Nephron (organoid): ENCODE data around the gene LGMN.
A peak's percentile ranks its signal among the peaks of the same experiment; 100 is the strongest.

Experiments used
- H3K27ac Mint-ChIP-seq, 3 experiments: 2 replicates each; pipeline ENCODE4 v1.8.0; 2020; ENCODE audit warnings: mixed read lengths in 3 of 3, mild to moderate bottlenecking in 2 of 3, moderate library complexity in 1 of 3
- H3K27me3 Mint-ChIP-seq: 2 replicates; pipeline ENCODE4 v1.8.0; 2021; ENCODE audit warnings: low read depth, mild to moderate bottlenecking, moderate library complexity, mixed read lengths
- H3K36me3 Mint-ChIP-seq: 2 replicates; pipeline ENCODE4 v1.8.0; 2020; ENCODE audit warnings: low read depth, mixed read lengths
- H3K4me1 Mint-ChIP-seq: 2 replicates; pipeline ENCODE4 v1.8.0; 2020; ENCODE audit warnings: mixed read lengths
- H3K4me3 Mint-ChIP-seq, 3 experiments: 2 replicates each; pipeline ENCODE4 v1.8.0; 2020; ENCODE audit warnings: mild to moderate bottlenecking in 3 of 3, mixed read lengths in 3 of 3, moderate library complexity in 2 of 3
- H3K9me3 Mint-ChIP-seq: 2 replicates; pipeline ENCODE4 v1.8.0; 2020; ENCODE audit warnings: mixed read lengths
- TF ChIP-seq, protein P1 (sequence below), 3 experiments: fragments of 200-600 bp; sonication (generic); IDR thresholded peaks; one replicate each; pipeline ENCODE4 v1.5.0; 2021; ENCODE audit warnings: antibody characterized with exemption in 3 of 3; ENCODE audit not compliant: unreplicated experiment in 3 of 3

Gene LGMN

GRCh38 chr14:92789457-92790089, 41.1 kb upstream of the LGMN start:
- TF ChIP-seq, protein P1, sequence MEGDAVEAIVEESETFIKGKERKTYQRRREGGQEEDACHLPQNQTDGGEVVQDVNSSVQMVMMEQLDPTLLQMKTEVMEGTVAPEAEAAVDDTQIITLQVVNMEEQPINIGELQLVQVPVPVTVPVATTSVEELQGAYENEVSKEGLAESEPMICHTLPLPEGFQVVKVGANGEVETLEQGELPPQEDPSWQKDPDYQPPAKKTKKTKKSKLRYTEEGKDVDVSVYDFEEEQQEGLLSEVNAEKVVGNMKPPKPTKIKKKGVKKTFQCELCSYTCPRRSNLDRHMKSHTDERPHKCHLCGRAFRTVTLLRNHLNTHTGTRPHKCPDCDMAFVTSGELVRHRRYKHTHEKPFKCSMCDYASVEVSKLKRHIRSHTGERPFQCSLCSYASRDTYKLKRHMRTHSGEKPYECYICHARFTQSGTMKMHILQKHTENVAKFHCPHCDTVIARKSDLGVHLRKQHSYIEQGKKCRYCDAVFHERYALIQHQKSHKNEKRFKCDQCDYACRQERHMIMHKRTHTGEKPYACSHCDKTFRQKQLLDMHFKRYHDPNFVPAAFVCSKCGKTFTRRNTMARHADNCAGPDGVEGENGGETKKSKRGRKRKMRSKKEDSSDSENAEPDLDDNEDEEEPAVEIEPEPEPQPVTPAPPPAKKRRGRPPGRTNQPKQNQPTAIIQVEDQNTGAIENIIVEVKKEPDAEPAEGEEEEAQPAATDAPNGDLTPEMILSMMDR (IDR thresholded peaks at IDR 0.05; ENCODE audit: unreplicated experiment in 3 of 3): no peak
- Mint-ChIP-seq H3K36me3 (no peaks in the 10 kb centered on the region), H3K27me3 (peaks cover 3% of the 10 kb centered on the region), H3K4me1 (peaks cover 5% of the 10 kb centered on the region), H3K4me3 (no peak overlapping the region), H3K9me3 (peaks cover 23% of the 10 kb centered on the region), H3K27ac (no peak overlapping the region)

DNA sequence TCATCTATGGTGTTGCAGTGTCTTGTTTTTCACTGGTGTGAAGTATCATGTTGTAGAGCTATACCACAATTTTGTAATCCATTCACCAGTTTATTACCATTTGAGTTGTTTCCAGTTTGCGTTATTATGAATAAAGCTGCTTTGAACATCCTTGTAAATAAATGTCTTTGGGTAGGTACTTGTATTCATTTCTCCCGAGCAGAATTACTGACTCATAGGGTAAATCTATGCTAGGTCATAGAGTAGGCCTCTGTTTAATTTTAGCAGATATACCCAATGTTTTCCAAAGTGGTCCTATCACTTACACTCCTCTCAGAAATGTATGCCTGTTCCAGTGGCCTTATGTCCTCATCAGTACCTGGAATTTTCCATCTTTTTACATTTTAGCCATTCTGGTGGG, 39.1 kb upstream of the LGMN start:
- no peaks in the 10 kb centered on the region for H3K4me1 Mint-ChIP-seq
- no peaks in the 10 kb centered on the region for H3K36me3 Mint-ChIP-seq
- no peak overlapping the region for H3K27ac Mint-ChIP-seq
- peaks cover 3% of the 10 kb centered on the region for H3K27me3 Mint-ChIP-seq
- H3K9me3 Mint-ChIP-seq: peaks cover 20% of the 10 kb centered on the region
- TF ChIP-seq, protein P1 (IDR thresholded peaks at IDR 0.05; ENCODE audit: unreplicated experiment in 3 of 3): no peak
- H3K4me3 Mint-ChIP-seq: no peak overlapping the region

- no peak overlapping the region for H3K27ac Mint-ChIP-seq
- no peak overlapping the region for H3K4me3 Mint-ChIP-seq
- TF ChIP-seq, protein P1 (IDR thresholded peaks at IDR 0.05; ENCODE audit: unreplicated experiment in 3 of 3): no peak
- H3K27me3 Mint-ChIP-seq: no peaks in the 10 kb centered on the region
- H3K9me3 Mint-ChIP-seq: peaks cover 16% of the 10 kb centered on the region
- no peaks in the 10 kb centered on the region for H3K36me3 Mint-ChIP-seq
- no peaks in the 10 kb centered on the region for H3K4me1 Mint-ChIP-seq
Measured at GRCh38 chr14:92786427-92786756, 38.0 kb upstream of the LGMN start.

DNA sequence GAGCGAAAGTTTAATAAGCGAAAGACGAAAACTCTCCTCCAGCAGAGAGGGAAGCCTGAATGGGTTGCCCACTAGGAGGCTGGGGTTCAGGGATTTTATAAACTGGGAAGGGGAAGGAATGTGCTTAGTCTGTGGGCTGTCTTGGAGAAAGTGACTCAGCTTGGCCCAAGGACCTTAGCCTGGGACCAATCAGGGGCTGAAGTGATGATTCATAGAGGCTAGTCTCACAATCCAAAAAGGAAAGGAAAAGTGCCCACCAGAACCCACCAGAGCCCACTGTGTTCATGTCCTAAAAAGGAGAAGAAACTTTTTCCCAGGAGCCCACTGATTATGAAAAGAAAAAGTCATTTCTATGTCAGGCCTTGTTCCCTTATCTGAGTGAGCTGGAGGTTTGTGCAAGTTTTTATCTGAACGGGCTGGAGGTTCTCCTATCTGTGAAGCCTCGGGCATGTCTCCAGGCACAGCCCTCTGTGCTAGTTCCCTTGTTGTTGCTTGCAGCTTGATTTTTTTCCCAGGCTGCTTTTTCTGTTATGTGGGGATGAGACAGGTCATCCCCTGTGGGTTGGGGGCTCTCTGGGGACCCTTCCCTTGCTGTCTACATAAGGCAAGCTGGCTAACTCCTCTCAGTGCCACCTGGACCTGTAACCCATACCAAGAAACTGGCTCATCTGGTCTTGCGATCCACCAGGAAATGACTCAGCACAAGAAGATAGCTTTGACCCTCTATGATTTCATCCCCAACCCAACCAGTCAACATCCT, 37.4 kb upstream of the LGMN start:
- TF ChIP-seq, protein P1 (IDR thresholded peaks at IDR 0.05; ENCODE audit: unreplicated experiment in 3 of 3): no peak
- H3K4me1 Mint-ChIP-seq: peaks cover 3% of the 10 kb centered on the region
- H3K27ac Mint-ChIP-seq: no peak overlapping the region
- H3K36me3 Mint-ChIP-seq: no peaks in the 10 kb centered on the region
- H3K4me3 Mint-ChIP-seq: no peak overlapping the region
- H3K9me3 Mint-ChIP-seq: peaks cover 13% of the 10 kb centered on the region
- no peaks in the 10 kb centered on the region for H3K27me3 Mint-ChIP-seq

- no peak overlapping the region for H3K27ac Mint-ChIP-seq
- H3K27me3 Mint-ChIP-seq: no peaks in the 10 kb centered on the region
- H3K4me3 Mint-ChIP-seq: no peak overlapping the region
Measured at GRCh38 chr14:92783813-92784431, 35.5 kb upstream of the LGMN start.

More at GRCh38 chr14:92783813-92784431, 35.5 kb upstream of the LGMN start:
- H3K4me1 Mint-ChIP-seq: peaks cover 7% of the 10 kb centered on the region
- no peaks in the 10 kb centered on the region for H3K36me3 Mint-ChIP-seq
- TF ChIP-seq, protein P1 (IDR thresholded peaks at IDR 0.05; ENCODE audit: unreplicated experiment in 3 of 3): peak; percentile 41 to 69 (median 55)
- no peaks in the 10 kb centered on the region for H3K9me3 Mint-ChIP-seq
